SK-N-SH (cell line): Measurements from ENCODE around the gene VPS26B. TPM values are rescaled to one million over a fixed set of nuclear protein-coding genes. Genes with fewer than 3 reads are reported as not detected.

ENCODE experiments used
- CTCF ChIA-PET: fragments of 300-600, 350-600 bp; formaldehyde crosslinking; extraction: SDS; loops from one replicate; lab custom pipeline; 2021; lab: Yijun Ruan, JAX
- POLR2A ChIA-PET: fragments of 350-600 bp; sonication (Branson Sonifier 250); formaldehyde crosslinking; extraction: SDS; loops from one replicate; lab custom pipeline; 2020; ENCODE audit warnings: antibody characterized with exemption, inconsistent platforms; lab: Yijun Ruan, JAX
- DNase-seq: peaks from one replicate; pipeline ENCODE4 v3.0.0; 2012
- H2AFZ ChIP-seq: fragments of 200-600 bp; sonication (generic); 2 replicates; pipeline ENCODE4 v1.8.1; 2016; ENCODE audit warnings: antibody characterized with exemption, mild to moderate bottlenecking, low read depth
- H3F3A ChIP-seq: fragments of 200-600 bp; sonication (generic); replicated peaks from 2 replicates; pipeline ENCODE3; 2016; ENCODE audit warnings: antibody characterized with exemption, mild to moderate bottlenecking; ENCODE audit not compliant: insufficient read depth
- H3K27ac ChIP-seq, 2 experiments: fragments of 200-500 bp in 1 of 2; fragments of 200-600 bp in 1 of 2; sonication (Bioruptor generic) in 1 of 2; sonication (generic), shearing (Covaris generic) in 1 of 2; 2 replicates each; pipeline versions ENCODE4 v1.5.1 to v1.6.1; 2014 to 2016; ENCODE audit warnings: low read depth in 2 of 2, inconsistent platforms in 1 of 2, low read length in 1 of 2, mild to moderate bottlenecking in 1 of 2, mixed read lengths in 1 of 2
- H3K27me3 ChIP-seq: fragments of 200-600 bp; sonication (generic), shearing (Covaris generic); 2 replicates; pipeline ENCODE4 v1.6.1; 2016; ENCODE audit warnings: mixed run types; ENCODE audit not compliant: insufficient read depth
- H3K36me3 ChIP-seq, 2 experiments: fragments of 200-500 bp in 1 of 2; fragments of 200-600 bp in 1 of 2; sonication (Bioruptor generic) in 1 of 2; sonication (generic) in 1 of 2; replicated peaks in 1 of 2; 2 replicates each; pipeline versions ENCODE3 to v1.5.1; 2014 to 2016; ENCODE audit warnings: low read length in 1 of 2, mild to moderate bottlenecking in 1 of 2; ENCODE audit not compliant: insufficient read depth in 2 of 2, control insufficient read depth in 1 of 2
- H3K4me1 ChIP-seq, 2 experiments: fragments of 200-500 bp in 1 of 2; fragments of 200-600 bp in 1 of 2; sonication (Bioruptor generic) in 1 of 2; sonication (generic), shearing (Covaris generic) in 1 of 2; 2 replicates each; pipeline versions ENCODE4 v1.5.1 to v1.6.1; 2014 to 2016; ENCODE audit warnings: low read depth in 1 of 2, low read length in 1 of 2, mixed run types in 1 of 2; ENCODE audit not compliant: insufficient read depth in 2 of 2, control insufficient read depth in 1 of 2
- H3K4me2 ChIP-seq: fragments of 200-600 bp; sonication (generic), shearing (Covaris generic); 2 replicates; pipeline ENCODE4 v1.6.1; 2017; ENCODE audit warnings: mixed run types
- H3K4me3 ChIP-seq, 2 experiments: fragments of 200-500 bp in 1 of 2; fragments of 200-600 bp in 1 of 2; sonication (Bioruptor generic) in 1 of 2; sonication (generic), shearing (Covaris generic) in 1 of 2; 2 replicates each; pipeline versions ENCODE4 v1.5.1 to v1.8.1; 2014 to 2016; ENCODE audit warnings: low read depth in 2 of 2, inconsistent platforms in 1 of 2, low read length in 1 of 2, mild to moderate bottlenecking in 1 of 2, mixed read lengths in 1 of 2, moderate library complexity in 1 of 2
- H3K79me2 ChIP-seq: fragments of 200-600 bp; sonication (generic); 2 replicates; pipeline ENCODE4 v1.8.1; 2017; ENCODE audit warnings: mild to moderate bottlenecking; ENCODE audit not compliant: insufficient read depth
- H3K9ac ChIP-seq: fragments of 200-600 bp; sonication (generic); 2 replicates; pipeline ENCODE4 v1.6.1; 2017; ENCODE audit warnings: mixed run types
- H3K9me2 ChIP-seq: fragments of 200-600 bp; sonication (generic); 2 replicates; pipeline ENCODE4 v1.6.1; 2017; ENCODE audit warnings: mixed run types
- H3K9me3 ChIP-seq: fragments of 200-600 bp; sonication (generic); 2 replicates; pipeline ENCODE4 v1.6.1; 2017; ENCODE audit warnings: mixed run types, mild to moderate bottlenecking, moderate library complexity
- H4K20me1 ChIP-seq: fragments of 200-600 bp; sonication (generic); 2 replicates; pipeline ENCODE4 v1.6.1; 2017; ENCODE audit warnings: mild to moderate bottlenecking, mixed run types; ENCODE audit not compliant: insufficient read depth
- CHD2 ChIP-seq: fragments of 150-350 bp; IDR thresholded peaks from 2 replicates; pipeline ENCODE4 v1.6.1; 2018; ENCODE audit warnings: low read length; ENCODE audit not compliant: partially characterized antibody
- ELF1 ChIP-seq: IDR thresholded peaks from 2 replicates; pipeline ENCODE4 v1.4.0; 2012
- EP300 ChIP-seq, 2 experiments: IDR thresholded peaks; 2 replicates each; pipeline versions ENCODE4 v1.4.0 to v1.6.1; 2012; ENCODE audit warnings: borderline replicate concordance in 1 of 2, low read depth in 1 of 2, low read length in 1 of 2
- EZH2phosphoT487 ChIP-seq: fragments of 200-600 bp; sonication (generic); IDR thresholded peaks from 2 replicates; pipeline ENCODE4 v1.6.1; 2017; ENCODE audit warnings: low read depth, mixed run types, mild to moderate bottlenecking, antibody characterized with exemption, moderate library complexity, borderline replicate concordance
- FOXM1 ChIP-seq: IDR thresholded peaks from 2 replicates; pipeline ENCODE4 v1.4.0; 2012; ENCODE audit warnings: low read depth, mild to moderate bottlenecking
- MEF2A ChIP-seq: IDR thresholded peaks from 2 replicates; pipeline ENCODE4 v1.4.0; 2012; ENCODE audit warnings: low read depth, borderline replicate concordance
- MXI1 ChIP-seq: IDR thresholded peaks from 2 replicates; pipeline ENCODE4 v1.6.1; 2012; ENCODE audit warnings: mild to moderate bottlenecking, low read depth, low read length, improper control_type of control experiment
- NFIC ChIP-seq: IDR thresholded peaks from 2 replicates; pipeline ENCODE4 v1.4.0; 2012; ENCODE audit warnings: borderline replicate concordance
- RAD21 ChIP-seq: IDR thresholded peaks from 2 replicates; pipeline ENCODE4 v1.6.1; 2012; ENCODE audit warnings: mild to moderate bottlenecking, low read length
- RFX5 ChIP-seq: IDR thresholded peaks from 2 replicates; pipeline ENCODE4 v1.6.1; 2012; ENCODE audit warnings: mild to moderate bottlenecking, improper control_type of control experiment, low read length
- RXRA ChIP-seq: IDR thresholded peaks from 2 replicates; pipeline ENCODE4 v1.4.0; 2012; ENCODE audit warnings: low read depth, mild to moderate bottlenecking, borderline replicate concordance
- SMC3 ChIP-seq: IDR thresholded peaks from 2 replicates; pipeline ENCODE4 v1.6.1; 2012; ENCODE audit warnings: low read depth, low read length, improper control_type of control experiment
- TEAD4 ChIP-seq: IDR thresholded peaks from 2 replicates; pipeline ENCODE4 v1.4.0; 2012; ENCODE audit warnings: mild to moderate bottlenecking, borderline replicate concordance; ENCODE audit not compliant: insufficient read depth
- YY1 ChIP-seq: IDR thresholded peaks from 2 replicates; pipeline ENCODE4 v1.4.0; 2012; ENCODE audit warnings: low read depth, mild to moderate bottlenecking
- WGBS: methylation state at CpG from one replicate; pipeline ENCODE4 v1.1.6; 2017; ENCODE audit warnings: low lambda C conversion rate; 5-methylcytosine and 5-hydroxymethylcytosine counted together
- polyA plus RNA-seq, 3 experiments: library from polyadenylated mRNA; depleted of rRNA; stranded (reverse); fragments of >200 nt; gene quantifications; 2 replicates each; pipeline ENCODE4 v1.2.3, GENCODE V29; 2012
- TF ChIP-seq, protein P1 (sequence below): fragments of 150-350 bp; IDR thresholded peaks from 2 replicates; pipeline ENCODE4 v1.6.1; 2016; ENCODE audit warnings: mild to moderate bottlenecking, low read depth, low read length
- TF ChIP-seq, protein P2 (sequence below): IDR thresholded peaks from 2 replicates; pipeline ENCODE4; 2012
- TF ChIP-seq, protein P3 (sequence below): IDR thresholded peaks from 2 replicates; pipeline ENCODE4 v1.4.0; 2012; ENCODE audit warnings: low read depth
- TF ChIP-seq, protein P4 (sequence below): IDR thresholded peaks from 2 replicates; pipeline ENCODE4 v1.6.1; 2012; ENCODE audit warnings: mild to moderate bottlenecking, low read depth, low read length, moderate library complexity
- TF ChIP-seq, protein P5 (sequence below): fragments of 150-350 bp; IDR thresholded peaks from 2 replicates; pipeline ENCODE4 v1.6.1; 2017; ENCODE audit warnings: antibody characterized with exemption, low read length, low read depth, borderline replicate concordance
- TF ChIP-seq, protein P6 (sequence below): fragments of 200-600 bp; sonication (generic); IDR thresholded peaks from 2 replicates; pipeline ENCODE4 v1.6.1; 2017; ENCODE audit warnings: antibody characterized with exemption, mild to moderate bottlenecking, moderate library complexity

Gene VPS26B
- polyA plus RNA-seq, 1 of the 3 experiments (the other 2 are of a cell fraction), result 53.0 TPM

DNA sequence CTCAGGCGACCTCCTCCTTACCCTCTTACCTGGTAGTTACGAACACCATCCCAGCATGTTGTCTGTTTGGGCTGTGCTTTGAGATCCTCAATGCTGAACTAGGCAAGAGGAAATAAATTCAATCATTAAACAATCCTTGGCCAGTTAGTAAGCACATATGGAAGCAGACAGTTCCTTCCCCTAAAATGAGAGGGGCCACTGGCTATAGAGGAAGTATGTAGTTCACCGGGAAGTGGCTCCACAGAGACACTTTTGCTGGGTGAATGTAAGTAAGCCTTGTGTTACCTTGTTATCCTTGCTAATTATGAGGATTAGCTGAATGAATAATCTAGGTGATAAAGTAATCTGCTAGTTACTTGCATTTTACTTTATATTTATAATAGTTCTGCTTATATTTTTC, 25.8 kb downstream of the VPS26B start:
- ChIA-PET POLR2A (interaction anchor here (1.0 kb wide), 1 partner anchor 26 kb away, joined by 3 read pairs; the partner anchor contains the start of gene VPS26B), CTCF (interaction anchor here (2.5 kb wide), 1 partner anchor 11 kb away, joined by 8 read pairs; no protein-coding TSS in a partner anchor)
- no peak overlapping the region for H3K9ac ChIP-seq
- no peak overlapping the region for H3K27ac ChIP-seq
- H3K4me1 ChIP-seq, result peaks cover 4 to 11% of the 10 kb centered on the region in 2 experiments; a peak in 3 of 4 replicates
- 87% methylated on average over 3 of the region's 3 CpGs for WGBS
- DNase-seq, result no peak
- no peaks in the 10 kb centered on the region for H3K27me3 ChIP-seq
- H3K36me3 ChIP-seq, result peaks cover 18 to 60% of the 10 kb centered on the region in 2 experiments
- H4K20me1 ChIP-seq, result no peaks in the 10 kb centered on the region
- no peaks in the 10 kb centered on the region for H3K9me2 ChIP-seq
- no peak overlapping the region for H3K4me2 ChIP-seq
- no peak overlapping the region for H2AFZ ChIP-seq
- no peaks in the 10 kb centered on the region for H3K9me3 ChIP-seq
- no peak overlapping the region for H3K4me3 ChIP-seq
- peaks cover 28% of the 10 kb centered on the region for H3K79me2 ChIP-seq
- no peaks in the 10 kb centered on the region for H3F3A ChIP-seq
- TF ChIP-seq SMC3 (no peak), MXI1 (no peak), RAD21 (no peak), ELF1 (no peak), MEF2A (no peak), TEAD4 (no peak), CHD2 (no peak), NFIC (no peak), EZH2phosphoT487 (no peak), RXRA (no peak)
- TF ChIP-seq, protein P1, sequence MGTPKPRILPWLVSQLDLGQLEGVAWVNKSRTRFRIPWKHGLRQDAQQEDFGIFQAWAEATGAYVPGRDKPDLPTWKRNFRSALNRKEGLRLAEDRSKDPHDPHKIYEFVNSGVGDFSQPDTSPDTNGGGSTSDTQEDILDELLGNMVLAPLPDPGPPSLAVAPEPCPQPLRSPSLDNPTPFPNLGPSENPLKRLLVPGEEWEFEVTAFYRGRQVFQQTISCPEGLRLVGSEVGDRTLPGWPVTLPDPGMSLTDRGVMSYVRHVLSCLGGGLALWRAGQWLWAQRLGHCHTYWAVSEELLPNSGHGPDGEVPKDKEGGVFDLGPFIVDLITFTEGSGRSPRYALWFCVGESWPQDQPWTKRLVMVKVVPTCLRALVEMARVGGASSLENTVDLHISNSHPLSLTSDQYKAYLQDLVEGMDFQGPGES, result no peak
- TF ChIP-seq, protein P2, sequence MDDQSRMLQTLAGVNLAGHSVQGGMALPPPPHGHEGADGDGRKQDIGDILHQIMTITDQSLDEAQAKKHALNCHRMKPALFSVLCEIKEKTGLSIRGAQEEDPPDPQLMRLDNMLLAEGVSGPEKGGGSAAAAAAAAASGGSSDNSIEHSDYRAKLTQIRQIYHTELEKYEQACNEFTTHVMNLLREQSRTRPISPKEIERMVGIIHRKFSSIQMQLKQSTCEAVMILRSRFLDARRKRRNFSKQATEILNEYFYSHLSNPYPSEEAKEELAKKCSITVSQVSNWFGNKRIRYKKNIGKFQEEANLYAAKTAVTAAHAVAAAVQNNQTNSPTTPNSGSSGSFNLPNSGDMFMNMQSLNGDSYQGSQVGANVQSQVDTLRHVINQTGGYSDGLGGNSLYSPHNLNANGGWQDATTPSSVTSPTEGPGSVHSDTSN, result no peak

DNA sequence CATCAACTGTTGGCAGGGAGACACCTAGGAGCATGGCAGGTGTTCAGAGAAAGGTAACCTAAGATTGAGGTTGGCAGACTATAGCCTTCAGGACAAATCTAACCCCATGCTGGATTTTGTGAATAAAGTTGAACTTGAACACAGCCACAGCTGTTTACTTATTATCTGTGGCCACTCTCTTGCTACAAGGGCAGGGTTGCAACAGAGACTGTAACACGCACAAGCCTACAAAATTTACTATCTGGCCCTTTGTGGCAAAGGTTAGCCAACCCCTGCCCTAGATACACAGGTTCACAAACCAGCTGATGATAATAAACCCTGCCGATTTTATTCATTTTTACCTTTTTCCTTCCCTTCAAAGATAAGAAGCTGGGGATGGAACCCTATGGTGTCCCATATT, 26.2 kb downstream of the VPS26B start:
- POLR2A ChIA-PET, result interaction anchor here (1.0 kb wide), 1 partner anchor 26 kb away, joined by 3 read pairs; the partner anchor contains the start of gene VPS26B
- Histone ChIP-seq H3F3A (no peaks in the 10 kb centered on the region), H3K27me3 (no peaks in the 10 kb centered on the region), H4K20me1 (no peaks in the 10 kb centered on the region), H3K4me2 (no peak overlapping the region), H3K9me2 (no peaks in the 10 kb centered on the region), H3K4me3 (no peak overlapping the region), H3K27ac (no peak overlapping the region), H3K36me3 (peaks cover 18 to 56% of the 10 kb centered on the region in 2 experiments), H3K9ac (no peak overlapping the region), H2AFZ (no peak overlapping the region), H3K79me2 (peaks cover 33% of the 10 kb centered on the region), H3K9me3 (no peaks in the 10 kb centered on the region), H3K4me1 (peaks cover 4 to 11% of the 10 kb centered on the region in 2 experiments; a peak in 3 of 4 replicates)
- no peak for DNase-seq
- CTCF ChIA-PET, result interaction anchor here (1.1 to 2.5 kb wide), 2 partner anchors 11 kb away, joined by 3 to 8 read pairs; no protein-coding TSS in a partner anchor
- 74% methylated on average over 2 of the region's 2 CpGs for WGBS
- TF ChIP-seq, protein P3, sequence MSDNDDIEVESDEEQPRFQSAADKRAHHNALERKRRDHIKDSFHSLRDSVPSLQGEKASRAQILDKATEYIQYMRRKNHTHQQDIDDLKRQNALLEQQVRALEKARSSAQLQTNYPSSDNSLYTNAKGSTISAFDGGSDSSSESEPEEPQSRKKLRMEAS, result no peak
- TF ChIP-seq RFX5 (no peak), YY1 (no peak), FOXM1 (no peak), EP300 (IDR thresholded peaks at IDR 0.05; ENCODE audit: borderline replicate concordance in 1 of 2, low read depth in 1 of 2, low read length in 1 of 2) (no peak), TEAD4 (no peak)
- TF ChIP-seq, protein P4, sequence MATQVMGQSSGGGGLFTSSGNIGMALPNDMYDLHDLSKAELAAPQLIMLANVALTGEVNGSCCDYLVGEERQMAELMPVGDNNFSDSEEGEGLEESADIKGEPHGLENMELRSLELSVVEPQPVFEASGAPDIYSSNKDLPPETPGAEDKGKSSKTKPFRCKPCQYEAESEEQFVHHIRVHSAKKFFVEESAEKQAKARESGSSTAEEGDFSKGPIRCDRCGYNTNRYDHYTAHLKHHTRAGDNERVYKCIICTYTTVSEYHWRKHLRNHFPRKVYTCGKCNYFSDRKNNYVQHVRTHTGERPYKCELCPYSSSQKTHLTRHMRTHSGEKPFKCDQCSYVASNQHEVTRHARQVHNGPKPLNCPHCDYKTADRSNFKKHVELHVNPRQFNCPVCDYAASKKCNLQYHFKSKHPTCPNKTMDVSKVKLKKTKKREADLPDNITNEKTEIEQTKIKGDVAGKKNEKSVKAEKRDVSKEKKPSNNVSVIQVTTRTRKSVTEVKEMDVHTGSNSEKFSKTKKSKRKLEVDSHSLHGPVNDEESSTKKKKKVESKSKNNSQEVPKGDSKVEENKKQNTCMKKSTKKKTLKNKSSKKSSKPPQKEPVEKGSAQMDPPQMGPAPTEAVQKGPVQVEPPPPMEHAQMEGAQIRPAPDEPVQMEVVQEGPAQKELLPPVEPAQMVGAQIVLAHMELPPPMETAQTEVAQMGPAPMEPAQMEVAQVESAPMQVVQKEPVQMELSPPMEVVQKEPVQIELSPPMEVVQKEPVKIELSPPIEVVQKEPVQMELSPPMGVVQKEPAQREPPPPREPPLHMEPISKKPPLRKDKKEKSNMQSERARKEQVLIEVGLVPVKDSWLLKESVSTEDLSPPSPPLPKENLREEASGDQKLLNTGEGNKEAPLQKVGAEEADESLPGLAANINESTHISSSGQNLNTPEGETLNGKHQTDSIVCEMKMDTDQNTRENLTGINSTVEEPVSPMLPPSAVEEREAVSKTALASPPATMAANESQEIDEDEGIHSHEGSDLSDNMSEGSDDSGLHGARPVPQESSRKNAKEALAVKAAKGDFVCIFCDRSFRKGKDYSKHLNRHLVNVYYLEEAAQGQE, result no peak
- TF ChIP-seq, protein P5, sequence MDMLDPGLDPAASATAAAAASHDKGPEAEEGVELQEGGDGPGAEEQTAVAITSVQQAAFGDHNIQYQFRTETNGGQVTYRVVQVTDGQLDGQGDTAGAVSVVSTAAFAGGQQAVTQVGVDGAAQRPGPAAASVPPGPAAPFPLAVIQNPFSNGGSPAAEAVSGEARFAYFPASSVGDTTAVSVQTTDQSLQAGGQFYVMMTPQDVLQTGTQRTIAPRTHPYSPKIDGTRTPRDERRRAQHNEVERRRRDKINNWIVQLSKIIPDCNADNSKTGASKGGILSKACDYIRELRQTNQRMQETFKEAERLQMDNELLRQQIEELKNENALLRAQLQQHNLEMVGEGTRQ, result no peak
- TF ChIP-seq, protein P6, sequence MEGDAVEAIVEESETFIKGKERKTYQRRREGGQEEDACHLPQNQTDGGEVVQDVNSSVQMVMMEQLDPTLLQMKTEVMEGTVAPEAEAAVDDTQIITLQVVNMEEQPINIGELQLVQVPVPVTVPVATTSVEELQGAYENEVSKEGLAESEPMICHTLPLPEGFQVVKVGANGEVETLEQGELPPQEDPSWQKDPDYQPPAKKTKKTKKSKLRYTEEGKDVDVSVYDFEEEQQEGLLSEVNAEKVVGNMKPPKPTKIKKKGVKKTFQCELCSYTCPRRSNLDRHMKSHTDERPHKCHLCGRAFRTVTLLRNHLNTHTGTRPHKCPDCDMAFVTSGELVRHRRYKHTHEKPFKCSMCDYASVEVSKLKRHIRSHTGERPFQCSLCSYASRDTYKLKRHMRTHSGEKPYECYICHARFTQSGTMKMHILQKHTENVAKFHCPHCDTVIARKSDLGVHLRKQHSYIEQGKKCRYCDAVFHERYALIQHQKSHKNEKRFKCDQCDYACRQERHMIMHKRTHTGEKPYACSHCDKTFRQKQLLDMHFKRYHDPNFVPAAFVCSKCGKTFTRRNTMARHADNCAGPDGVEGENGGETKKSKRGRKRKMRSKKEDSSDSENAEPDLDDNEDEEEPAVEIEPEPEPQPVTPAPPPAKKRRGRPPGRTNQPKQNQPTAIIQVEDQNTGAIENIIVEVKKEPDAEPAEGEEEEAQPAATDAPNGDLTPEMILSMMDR, result no peak
